ENCODE data around the gene SNAI1.
"Not testable (repeated sequence)": the region's sequence is repeated elsewhere in the genome, so short reads cannot be mapped to it uniquely, and the experiment has no call there.

The SNAI1 gene

DNA sequence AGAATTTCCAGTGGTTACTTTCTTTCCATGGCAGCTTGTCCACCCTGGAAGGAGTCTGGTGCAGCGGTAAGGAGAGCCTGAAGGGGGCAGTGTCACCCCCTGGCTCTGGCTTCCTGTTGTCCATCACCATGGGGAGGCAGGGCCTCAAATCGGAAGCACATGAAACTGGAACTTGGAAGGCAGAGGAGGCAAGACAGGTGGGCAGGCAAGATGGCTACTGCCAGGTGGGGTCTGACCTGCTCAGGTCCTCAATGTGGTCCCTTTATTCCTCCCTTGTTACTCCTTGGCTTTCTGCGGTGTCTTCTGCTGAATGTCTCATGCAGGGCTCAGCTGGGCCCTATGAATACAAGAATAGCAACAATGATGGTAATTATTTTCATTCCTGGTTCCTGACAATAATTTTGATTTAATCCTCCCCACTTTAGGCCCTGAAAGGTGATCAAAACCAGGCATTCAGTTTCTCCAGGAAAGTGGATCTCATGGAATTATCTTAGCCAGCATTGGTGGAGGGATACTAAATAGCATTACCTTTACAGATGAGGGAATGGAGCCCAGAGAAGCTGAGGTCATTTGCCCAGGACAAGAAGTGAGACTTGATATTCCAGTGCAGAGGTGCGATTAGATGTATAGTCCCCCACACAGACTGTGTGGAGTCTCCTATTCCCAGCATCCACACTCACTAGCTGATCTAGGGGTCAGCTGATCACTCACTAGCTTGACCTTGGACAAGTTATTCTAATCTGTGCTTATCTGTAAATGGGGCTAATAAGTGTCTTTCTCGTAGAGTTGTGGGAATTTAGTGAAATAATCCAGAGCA, 17.6 kb upstream of the SNAI1 start:
- DNase-seq (ENCODE audit: low spot score): no peak

DNA sequence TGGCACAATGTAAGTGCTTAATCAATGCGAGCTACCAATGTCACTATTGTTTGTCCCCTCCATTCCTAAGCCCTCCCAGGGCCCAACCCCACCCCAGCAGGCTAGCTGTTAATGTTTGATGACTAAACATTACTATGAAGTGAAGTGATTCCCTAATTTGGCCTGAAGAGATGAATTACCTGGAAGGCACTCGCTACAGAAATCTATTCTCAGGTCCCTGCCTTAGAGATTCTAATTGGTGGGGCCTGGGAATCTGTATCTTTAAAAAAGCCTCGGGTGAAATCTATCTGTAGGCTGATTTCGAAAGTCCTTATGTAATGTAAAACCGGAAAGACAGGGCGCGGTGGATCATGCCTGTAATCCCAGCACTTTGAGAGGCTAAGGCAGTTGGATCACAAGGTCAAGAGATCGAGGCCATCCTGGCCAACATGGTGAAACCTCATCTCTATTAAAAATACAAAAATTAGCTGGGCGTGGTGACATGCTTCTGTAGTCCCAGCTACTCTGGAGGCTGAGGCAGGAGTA, 16.9 kb upstream of the SNAI1 start:
- no peak for DNase-seq (ENCODE audit: low spot score)

DNA sequence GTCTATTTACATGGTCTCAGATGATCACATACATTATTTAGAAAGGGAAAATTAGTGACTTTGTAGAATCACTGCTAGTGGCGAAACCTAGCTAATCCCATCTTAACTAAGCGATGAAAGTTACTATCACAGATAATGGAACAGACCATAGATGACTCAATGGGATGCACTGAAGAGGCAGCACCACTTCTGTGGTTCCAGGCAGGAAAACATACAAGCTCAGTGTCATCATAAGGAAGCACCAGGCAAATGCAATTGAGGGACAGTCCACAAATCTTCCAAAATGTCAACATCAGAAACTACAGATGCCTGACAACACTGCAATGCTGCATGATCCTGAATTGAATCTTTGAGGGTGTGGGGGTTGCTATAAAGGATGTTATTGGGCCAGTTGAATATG, 15.9 kb upstream of the SNAI1 start:
- DNase-seq (ENCODE audit: low spot score): no peak

DNA sequence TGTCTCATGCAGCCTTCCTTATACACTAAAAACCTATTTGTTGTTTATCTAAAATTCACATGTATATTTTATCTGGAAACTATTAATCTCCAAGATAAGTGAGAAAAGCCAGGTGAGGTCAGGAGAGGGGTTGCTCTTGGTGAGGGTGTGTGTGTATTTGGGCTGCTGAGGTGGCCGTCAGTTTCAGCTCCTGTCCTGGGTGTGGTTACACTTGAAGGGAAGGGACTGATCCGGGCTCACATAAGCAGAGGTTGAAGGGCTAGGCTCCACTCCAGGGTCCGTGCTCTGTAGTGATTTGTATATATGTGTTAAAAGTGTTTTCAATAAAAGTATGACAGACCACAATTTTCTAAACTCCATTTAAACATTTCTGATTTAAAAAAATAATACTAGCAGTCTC, 13.5 kb upstream of the SNAI1 start:
- no peak for DNase-seq (ENCODE audit: low spot score)

DNA sequence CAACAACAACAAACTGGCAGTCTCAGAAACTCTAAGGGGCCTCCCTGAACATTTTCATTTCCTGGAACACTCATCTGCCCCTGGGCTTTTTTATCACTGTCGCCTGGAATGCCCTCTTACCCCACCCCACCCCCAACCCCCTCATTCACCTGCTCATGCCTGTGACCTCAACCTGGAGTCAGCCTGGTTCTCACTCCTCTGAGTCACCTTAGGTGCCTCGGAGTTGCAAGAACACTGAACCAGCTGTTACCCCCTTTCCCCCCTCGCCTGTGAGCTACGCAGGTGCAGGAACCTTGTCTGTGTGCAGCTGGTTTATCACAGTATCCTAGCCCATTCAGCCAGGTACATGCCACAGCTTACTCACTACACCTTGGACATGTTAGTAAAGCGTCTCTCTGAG, 12.8 kb upstream of the SNAI1 start:
- no peak for DNase-seq (ENCODE audit: low spot score)

DNA sequence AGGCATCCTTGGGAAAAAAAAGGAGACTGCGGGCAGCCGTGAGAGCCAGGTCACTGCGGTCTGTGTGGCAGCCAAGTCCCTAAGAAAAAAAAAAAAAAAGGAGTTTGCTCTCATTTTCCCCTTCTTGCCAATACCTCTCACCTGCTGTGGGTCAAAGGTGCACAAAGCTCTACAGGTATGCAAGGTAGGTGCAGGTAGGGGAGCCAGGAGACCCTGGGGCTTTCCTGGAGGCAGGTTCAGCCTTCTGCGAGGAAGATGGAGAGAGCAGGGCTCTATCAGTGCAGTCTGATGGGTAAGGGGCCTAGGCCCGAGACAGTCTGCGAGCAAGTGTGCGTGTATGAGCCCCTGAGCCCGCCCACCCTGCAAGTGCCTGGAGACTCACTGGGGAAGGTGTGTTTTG, 12.3 kb upstream of the SNAI1 start:
- DNase-seq (ENCODE audit: low spot score): no peak

DNA sequence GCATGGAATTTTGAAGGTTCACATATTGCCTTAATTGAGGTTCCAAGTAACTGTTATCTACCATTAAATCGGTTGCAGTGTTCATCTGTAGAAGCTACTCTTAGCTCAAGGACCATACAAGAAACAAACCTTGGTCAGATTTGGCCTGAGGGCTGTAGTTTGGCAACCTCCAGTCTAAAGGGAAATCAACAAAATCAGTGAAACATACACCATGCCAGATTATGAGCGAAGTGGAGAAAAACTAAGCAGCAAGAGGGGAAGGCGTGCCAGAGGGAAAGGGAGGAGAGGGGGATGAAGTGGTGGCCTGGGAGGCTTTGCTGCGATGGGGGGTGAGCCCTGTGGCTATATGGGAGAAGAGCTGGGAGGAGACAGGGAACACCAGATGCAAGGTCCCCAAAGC, 8.8 kb upstream of the SNAI1 start:
- no peak for DNase-seq (ENCODE audit: low spot score)

DNA sequence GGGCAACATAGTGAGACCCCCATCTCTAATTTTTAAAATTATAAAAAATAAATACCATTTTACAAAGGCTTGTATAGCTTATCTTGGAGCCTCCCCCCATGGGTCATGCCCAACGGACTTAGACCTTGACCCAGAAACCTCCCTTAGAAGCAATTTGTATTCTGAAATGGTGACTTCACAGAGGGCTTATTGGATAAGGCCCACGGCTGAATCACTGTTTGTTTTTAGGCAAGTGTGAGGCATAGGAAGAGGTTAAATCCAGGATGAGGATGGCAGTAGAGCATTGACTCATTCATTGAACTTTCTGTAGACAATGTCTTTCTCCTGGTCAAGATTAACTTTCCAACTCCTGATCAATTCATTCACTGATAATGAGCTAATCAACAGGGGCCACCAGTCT, 6.2 kb upstream of the SNAI1 start:
- DNase-seq (ENCODE audit: low spot score): no peak

DNA sequence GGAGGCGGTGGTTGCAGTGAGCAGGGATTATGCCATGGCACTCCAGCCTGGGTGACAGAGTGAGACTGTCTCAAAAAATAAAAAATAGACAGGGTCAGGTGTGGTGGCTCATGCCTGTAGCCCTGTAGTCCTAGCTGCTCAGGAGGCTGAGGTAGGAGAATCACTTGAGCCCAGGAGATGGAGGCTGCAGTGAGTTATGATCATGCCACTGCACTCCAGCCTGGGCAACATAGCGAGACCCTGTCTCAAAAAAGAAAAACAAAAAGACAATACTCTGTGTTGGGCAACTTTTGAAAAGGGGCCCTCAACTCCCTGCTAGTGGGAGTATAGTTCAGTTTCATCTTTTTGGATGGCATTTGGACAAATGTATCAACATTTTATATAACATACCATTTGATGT, 5.0 kb upstream of the SNAI1 start:
- not testable (repeated sequence) for DNase-seq (ENCODE audit: low spot score)

DNA sequence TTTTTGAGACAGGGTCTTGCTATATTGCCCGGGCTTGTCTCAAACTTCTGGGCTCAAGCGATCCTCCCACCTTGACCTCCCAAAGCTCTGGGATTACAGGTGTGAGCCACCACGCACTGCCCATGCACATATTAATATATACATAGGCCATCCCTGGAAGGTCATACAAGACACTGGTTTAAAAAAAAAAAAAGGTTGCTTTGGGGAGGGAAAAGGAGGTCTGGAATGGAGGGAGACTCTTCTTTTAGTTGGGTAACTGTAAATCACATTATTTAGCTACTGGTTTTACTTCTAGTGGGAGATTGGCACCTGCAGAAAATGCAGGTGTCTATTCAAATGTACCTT, 4.1 kb upstream of the SNAI1 start:
- no peak for DNase-seq (ENCODE audit: low spot score)

DNA sequence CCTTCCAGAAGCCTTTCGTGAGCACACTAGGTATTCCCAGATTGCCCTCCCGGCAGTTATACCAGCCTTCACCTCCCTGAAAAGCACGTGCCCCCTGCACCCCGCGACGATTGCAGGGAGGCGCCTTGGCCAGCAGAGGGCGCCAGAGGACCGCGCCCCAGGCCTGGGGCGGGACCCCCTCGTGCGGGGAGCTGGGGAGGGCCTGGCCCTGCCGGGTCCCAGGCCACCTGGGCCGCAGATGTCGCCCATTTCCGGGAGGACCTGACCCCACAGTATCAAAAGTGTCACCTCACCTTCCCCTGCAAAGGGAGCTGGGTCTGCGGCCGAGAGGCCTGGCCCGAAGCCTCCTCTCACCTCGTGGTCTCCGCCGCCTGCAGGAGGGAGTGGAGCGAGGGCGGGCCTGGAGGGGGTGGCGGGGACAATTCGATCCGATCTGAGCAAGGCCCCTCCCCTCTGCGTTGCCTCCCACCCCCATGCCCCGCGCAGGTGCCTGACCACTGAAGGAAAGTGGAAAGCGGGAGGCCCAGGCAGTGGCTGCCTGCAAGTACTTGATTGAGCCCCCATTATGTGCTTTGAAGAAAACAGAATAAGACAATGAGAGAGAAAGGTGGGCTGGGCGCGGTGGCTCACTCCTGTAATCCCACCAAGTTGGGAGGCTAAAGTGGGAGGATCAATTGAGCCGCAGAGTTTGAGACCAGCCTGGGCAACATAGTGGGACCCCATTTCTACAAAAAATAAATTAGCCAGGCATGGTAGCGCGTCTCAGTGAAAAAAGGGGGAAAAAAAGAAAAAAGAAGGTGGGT, 3.5 kb upstream of the SNAI1 start:
- peak; percentile 69 for DNase-seq (ENCODE audit: low spot score)

DNA sequence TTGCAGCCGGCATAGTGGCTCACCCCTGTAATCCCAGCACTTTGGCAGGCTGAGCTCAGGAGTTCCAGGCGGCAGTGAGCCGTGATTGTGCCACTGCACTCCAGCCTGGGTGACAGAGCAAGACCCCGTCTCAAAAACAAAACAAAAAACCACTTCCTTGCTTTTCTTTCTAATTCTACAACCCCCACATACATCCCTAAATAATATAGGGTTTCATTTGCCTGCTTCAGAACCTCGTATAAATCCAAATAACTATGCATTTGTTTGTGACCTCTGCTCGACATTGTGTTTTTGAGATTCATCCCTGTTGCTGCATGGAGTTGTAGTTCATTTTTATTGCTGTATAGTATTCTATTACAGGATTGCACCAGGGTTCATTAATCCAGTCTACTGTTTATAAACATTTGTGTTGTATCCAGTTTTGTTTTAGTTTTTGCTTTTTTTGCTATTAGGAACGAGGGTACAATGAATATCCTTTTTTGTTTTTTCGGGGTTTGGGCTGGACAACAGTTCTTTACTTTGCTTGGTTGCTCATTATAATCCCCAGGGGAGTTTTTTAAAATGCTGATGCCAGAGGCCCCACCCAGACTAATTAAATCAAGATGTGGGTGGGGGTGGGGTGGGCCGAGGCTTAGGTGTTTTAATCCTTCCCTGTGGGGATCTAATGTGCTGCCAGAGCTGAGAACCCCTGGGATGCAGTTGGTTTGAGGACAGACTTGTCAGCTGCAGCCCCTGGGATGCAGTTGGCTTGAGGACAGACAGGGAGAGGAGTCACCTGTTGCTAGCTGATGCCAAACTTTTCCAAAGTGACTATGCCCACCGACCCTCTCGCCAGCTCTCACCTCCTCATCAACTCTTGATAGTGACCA, 2.4 kb upstream of the SNAI1 start:
- DNase-seq (ENCODE audit: low spot score): no peak

DNA sequence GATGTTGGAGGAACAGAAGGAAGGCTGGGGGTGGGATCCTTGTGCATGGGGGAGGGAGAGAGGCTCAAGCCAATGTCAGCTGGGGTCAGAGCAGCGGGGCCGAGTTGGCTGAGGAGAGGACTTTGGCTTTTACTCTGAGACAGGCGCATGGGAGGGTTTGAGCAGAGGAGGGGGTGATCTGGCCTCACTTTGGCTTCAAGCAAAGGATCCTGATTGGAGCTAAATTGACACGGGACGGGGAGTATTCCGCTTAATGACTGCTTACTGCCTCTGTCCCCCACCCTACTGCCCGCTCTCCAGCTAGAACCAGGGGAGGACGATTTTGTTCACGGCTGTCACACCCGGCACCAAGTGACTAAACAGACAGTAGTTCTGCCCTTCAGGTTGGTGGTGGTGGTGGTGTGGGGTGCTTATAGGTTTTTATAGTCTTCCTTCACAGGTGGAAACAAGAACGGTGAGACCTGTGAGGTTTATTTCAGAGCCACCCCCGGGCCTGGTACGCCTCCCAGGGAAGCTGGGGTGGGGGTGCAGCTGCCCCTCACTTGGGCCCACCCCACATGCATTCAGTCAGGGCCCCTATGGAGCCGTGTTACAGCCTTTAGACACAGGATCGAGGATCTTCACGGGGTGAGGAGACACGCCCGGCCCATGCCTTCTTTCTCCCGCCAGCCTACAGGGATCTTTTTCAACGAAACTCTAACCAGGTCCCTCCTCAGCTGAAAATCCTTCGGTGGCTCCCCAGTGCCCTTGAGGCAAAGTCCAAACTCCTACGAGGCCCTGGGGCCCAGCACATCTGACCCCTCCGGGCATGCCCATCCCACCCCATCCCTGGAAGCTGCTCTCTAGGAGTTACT, 1.3 kb upstream of the SNAI1 start:
- DNase-seq (ENCODE audit: low spot score): no peak

DNA sequence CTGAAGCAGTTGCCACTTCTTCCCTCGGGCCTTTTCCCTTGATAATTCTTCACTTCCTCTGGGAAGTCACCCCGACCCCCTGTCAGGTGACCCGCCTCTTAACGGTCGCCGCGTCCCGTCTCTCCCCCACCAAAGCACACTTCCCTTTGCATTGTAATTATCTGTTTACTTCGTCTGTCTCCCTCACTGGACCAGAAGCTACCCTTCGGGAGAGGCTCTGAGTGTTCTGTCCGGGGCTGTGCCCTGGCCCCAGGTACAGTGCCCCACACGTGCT, 771 bp upstream of the SNAI1 start:
- no peak for DNase-seq (ENCODE audit: low spot score)

DNA sequence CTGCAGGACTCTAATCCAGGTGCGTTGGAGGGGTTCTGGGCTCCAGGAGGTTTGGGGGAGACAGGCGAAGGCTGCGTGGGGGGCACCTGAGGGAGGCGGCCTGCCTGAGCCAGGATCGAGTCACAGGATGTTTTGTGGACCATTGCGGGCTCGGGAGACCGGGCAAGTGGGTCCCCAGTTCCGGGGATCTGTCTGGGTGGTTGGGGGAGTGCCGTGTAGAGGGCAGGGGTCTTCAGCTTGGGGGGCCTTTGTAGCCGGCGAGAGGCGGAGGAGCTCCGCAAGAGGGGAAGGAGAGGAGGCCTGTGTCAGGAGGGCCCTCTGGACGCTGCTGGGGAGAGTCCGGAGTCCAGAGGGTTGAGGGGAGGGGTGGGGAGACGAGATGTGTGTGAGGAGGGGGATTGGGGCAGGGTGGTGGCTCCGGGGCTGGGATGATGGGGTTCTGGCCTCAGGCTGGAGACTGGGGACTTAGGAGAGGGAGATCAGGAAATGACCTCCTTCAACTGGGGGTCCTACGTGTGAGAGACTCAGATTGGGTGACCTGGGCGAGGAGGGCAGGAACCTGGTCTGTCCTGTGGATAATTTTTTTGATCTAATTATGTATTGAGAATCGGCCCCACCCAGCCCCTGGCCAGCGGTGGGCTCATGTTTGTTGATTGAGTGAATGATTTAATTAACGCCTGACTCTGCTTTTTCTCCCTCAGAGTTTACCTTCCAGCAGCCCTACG, 505 bp downstream of the SNAI1 start:
- no peak for DNase-seq (ENCODE audit: low spot score)

DNA sequence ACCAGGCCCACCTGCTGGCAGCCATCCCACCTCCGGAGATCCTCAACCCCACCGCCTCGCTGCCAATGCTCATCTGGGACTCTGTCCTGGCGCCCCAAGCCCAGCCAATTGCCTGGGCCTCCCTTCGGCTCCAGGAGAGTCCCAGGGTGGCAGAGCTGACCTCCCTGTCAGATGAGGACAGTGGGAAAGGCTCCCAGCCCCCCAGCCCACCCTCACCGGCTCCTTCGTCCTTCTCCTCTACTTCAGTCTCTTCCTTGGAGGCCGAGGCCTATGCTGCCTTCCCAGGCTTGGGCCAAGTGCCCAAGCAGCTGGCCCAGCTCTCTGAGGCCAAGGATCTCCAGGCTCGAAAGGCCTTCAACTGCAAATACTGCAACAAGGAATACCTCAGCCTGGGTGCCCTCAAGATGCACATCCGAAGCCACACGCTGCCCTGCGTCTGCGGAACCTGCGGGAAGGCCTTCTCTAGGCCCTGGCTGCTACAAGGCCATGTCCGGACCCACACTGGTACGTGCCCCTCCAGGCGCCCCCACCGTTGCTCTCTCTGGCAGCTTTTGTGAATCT, 1.1 kb downstream of the SNAI1 start:
- no peak for DNase-seq (ENCODE audit: low spot score)

DNA sequence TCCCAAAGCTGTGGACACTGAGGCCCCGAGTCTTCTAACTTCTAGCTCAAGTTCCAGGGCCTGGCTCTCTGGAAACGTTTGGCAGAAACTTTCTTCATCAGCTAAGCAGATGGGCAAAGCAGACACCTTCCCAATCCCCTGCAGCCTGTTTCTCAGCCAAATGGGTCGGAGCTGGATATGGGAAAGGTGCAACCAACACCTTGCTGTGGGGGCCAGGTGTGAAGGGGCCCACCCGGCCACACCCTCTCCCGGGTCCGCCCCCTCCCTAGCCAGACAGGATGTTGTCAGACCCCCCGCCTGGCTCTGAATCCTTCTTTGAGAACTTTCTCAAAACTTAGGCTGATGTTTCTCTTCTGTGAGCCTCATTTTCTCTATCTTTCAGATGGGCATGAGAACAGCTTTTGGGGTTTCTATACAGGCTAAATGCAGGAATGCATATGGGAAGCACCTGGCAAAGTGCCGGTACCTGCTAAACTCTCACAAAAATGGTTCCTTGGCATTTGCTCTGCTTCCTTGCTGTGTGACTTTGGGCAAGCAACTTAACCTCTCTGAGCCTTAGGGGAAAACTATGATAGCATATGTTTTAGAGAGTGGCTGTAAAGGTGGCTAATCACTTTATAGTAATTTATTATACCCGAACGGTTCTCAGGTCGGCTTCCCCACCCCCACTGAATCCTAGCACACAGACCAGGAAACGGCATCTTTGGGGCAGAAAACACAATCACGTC, 1.8 kb downstream of the SNAI1 start:
- no peak for DNase-seq (ENCODE audit: low spot score)

DNA sequence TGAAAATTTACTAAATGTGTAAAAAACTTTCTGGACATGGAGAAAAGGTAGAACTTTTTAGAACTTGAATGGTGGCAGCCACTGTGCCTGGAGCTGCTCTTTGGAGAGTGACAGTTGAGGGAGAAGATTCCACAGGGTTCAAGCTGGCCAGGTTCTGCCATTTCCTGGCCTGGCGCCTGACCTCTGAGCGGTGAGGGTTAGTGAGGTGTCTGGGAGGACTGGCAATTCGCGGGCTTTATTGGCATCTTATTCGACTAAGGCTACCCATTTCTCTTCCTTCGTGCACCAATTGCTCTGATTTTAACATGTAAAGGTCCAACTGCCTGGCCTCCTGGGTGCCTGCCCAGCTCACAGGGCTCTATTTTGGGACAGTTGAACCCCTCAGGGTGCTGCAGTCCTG, 2.4 kb downstream of the SNAI1 start:
- DNase-seq (ENCODE audit: low spot score): no peak

DNA sequence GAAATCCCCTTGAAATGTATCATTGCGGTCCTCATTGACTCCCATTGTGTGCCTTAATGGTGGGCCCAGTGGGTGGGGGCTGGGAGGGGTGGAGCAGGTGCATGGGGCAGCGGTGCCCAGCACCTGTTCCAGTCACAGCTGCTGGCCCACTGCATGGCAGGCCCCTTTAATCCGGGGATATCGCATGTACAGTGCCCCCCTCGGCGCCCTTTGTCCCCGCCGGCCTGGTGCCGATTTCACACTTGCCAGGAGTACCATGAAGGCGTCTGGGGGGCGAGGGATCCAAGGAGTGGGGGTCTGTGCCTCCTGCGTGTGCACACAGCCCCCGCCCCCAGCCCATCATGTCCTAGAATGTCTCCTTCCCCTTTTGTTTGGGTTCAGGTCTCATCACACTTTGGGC, 2.8 kb downstream of the SNAI1 start:
- no peak for DNase-seq (ENCODE audit: low spot score)

DNA sequence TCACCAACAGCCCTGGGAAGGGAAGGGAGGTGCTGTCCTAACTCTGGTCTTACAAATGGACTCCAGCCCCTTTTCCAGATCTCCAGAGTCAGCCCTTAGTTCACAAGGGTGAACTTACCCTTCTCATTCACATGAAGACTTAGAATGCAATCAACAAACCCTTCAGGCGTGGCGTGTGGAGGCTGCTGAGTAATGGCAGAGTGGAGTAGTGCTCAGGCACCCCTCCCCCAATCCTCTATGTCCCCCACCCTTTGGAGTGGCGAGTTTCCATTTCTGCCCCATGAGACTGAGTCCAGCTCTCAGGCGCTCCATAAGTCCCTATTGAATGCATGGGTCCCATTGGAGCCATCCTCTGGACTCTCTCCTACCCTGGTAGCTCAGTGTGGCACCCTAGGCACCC, 3.3 kb downstream of the SNAI1 start:
- DNase-seq (ENCODE audit: low spot score): no peak
